DOHH2 (cell line): ENCODE measurements around the gene PIK3AP1.
A peak's percentile ranks its signal among the peaks of the same experiment; 100 is the strongest.

Experiments
- H3F3A ChIP-seq: fragments of 200-600 bp; sonication (generic), shearing (Covaris generic); 2 replicates; pipeline ENCODE4 v1.6.0; 2016; ENCODE audit warnings: antibody characterized with exemption, mild to moderate bottlenecking; ENCODE audit not compliant: control insufficient read depth, insufficient read depth
- H3K27ac ChIP-seq: fragments of 200-600 bp; sonication (generic); 2 replicates; pipeline ENCODE4 v1.5.1; 2014; ENCODE audit warnings: low read depth, mild to moderate bottlenecking, low read length, moderate library complexity
- H3K27me3 ChIP-seq: fragments of 200-600 bp; sonication (generic); 2 replicates; pipeline ENCODE4 v1.6.1; 2014; ENCODE audit warnings: mild to moderate bottlenecking, low read length, mixed read lengths; ENCODE audit not compliant: control insufficient read depth
- H3K36me3 ChIP-seq: fragments of 200-600 bp; sonication (generic); 2 replicates; pipeline ENCODE4 v1.6.1; 2014; ENCODE audit warnings: mild to moderate bottlenecking, low read length, moderate library complexity, mixed read lengths; ENCODE audit not compliant: control insufficient read depth
- H3K4me1 ChIP-seq: fragments of 200-600 bp; sonication (generic); 2 replicates; pipeline ENCODE4 v1.6.1; 2014; ENCODE audit warnings: mild to moderate bottlenecking, low read length, mixed read lengths; ENCODE audit not compliant: control insufficient read depth
- H3K4me2 ChIP-seq: fragments of 200-600 bp; sonication (generic); 2 replicates; pipeline ENCODE4 v1.6.0; 2014; ENCODE audit warnings: mild to moderate bottlenecking, low read length, moderate library complexity
- H3K4me3 ChIP-seq: fragments of 200-600 bp; sonication (generic); 2 replicates; pipeline ENCODE4 v1.5.1; 2014; ENCODE audit warnings: mild to moderate bottlenecking, low read length, mixed read lengths
- H3K79me2 ChIP-seq: fragments of 200-600 bp; sonication (generic); 2 replicates; pipeline ENCODE4 v1.6.1; 2014; ENCODE audit warnings: mild to moderate bottlenecking, low read length, mixed read lengths; ENCODE audit not compliant: control insufficient read depth
- H3K9me2 ChIP-seq: fragments of 200-600 bp; sonication (generic); replicated peaks from 2 replicates; pipeline ENCODE4 v1.6.1; 2014; ENCODE audit warnings: mild to moderate bottlenecking, low read length, mixed read lengths; ENCODE audit not compliant: control insufficient read depth
- H3K9me3 ChIP-seq: fragments of 200-600 bp; sonication (generic); 2 replicates; pipeline ENCODE4 v1.6.1; 2014; ENCODE audit warnings: antibody characterized with exemption, low read length, mixed read lengths; ENCODE audit not compliant: control insufficient read depth, insufficient read depth
- H4K20me1 ChIP-seq: fragments of 200-600 bp; sonication (generic); 2 replicates; pipeline ENCODE4 v1.6.0; 2014; ENCODE audit warnings: low read depth, mild to moderate bottlenecking, antibody characterized with exemption, low read length, moderate library complexity; ENCODE audit not compliant: control insufficient read depth, insufficient read depth
- CTCF ChIP-seq: fragments of 200-600 bp; sonication (generic); IDR thresholded peaks from one replicate; pipeline ENCODE4 v1.5.1; 2014; ENCODE audit warnings: antibody characterized with exemption, mild to moderate bottlenecking, low read depth, low read length; ENCODE audit not compliant: poor library complexity, severe bottlenecking
- EZH2phosphoT487 ChIP-seq: fragments of 200-600 bp; sonication (generic); IDR thresholded peaks from 2 replicates; pipeline ENCODE4 v1.6.1; 2017; ENCODE audit warnings: borderline replicate concordance, mild to moderate bottlenecking, antibody characterized with exemption, low read length, moderate library complexity, mixed read lengths

PIK3AP1 gene

GRCh38 chr10:96676272-96677112 lies 43.8 kb downstream of the PIK3AP1 start:
- Histone ChIP-seq H3K27ac (peak overlapping the region; percentile 90), H3K36me3 (peaks cover 73% of the 10 kb centered on the region), H3K9me2 (no peaks in the 10 kb centered on the region), H3K9me3 (no peaks in the 10 kb centered on the region), H4K20me1 (peaks cover 11% of the 10 kb centered on the region; the same call in 1 of the 2 replicates), H3K4me1 (peaks cover 100% of the 10 kb centered on the region), H3K79me2 (peaks cover 99% of the 10 kb centered on the region), H3F3A (peaks cover 61% of the 10 kb centered on the region), H3K4me2 (peak overlapping the region; percentile 72), H3K4me3 (peak overlapping the region; percentile 14; the same call in 1 of the 2 replicates), H3K27me3 (no peaks in the 10 kb centered on the region)
- TF ChIP-seq EZH2phosphoT487 (no peak), CTCF (no peak)

GRCh38 chr10:96675846-96676245 lies 44.5 kb downstream of the PIK3AP1 start:
- TF ChIP-seq EZH2phosphoT487 (no peak), CTCF (no peak)
- H4K20me1 ChIP-seq: peaks cover 18% of the 10 kb centered on the region; the same call in 1 of the 2 replicates

GRCh38 chr10:96673318-96674099 lies 46.8 kb downstream of the PIK3AP1 start:
- peaks cover 77% of the 10 kb centered on the region for H3K36me3 ChIP-seq
- H4K20me1 ChIP-seq: peaks cover 18% of the 10 kb centered on the region; the same call in 1 of the 2 replicates
- TF ChIP-seq CTCF (no peak), EZH2phosphoT487 (no peak)
- peak overlapping the region; percentile 56 for H3K4me3 ChIP-seq
- H3K9me2 ChIP-seq: no peaks in the 10 kb centered on the region
- peaks cover 100% of the 10 kb centered on the region for H3K79me2 ChIP-seq
- H3K4me1 ChIP-seq: peaks cover 100% of the 10 kb centered on the region
- no peaks in the 10 kb centered on the region for H3K9me3 ChIP-seq
- no peaks in the 10 kb centered on the region for H3K27me3 ChIP-seq
- H3F3A ChIP-seq: peaks cover 34% of the 10 kb centered on the region
- peak overlapping the region; percentile 90 for H3K27ac ChIP-seq
- peak overlapping the region; percentile 73 for H3K4me2 ChIP-seq

More at GRCh38 chr10:96675846-96676245, 44.5 kb downstream of the PIK3AP1 start:
- peak overlapping the region; percentile 72 for H3K4me2 ChIP-seq
- peaks cover 73% of the 10 kb centered on the region for H3K36me3 ChIP-seq
- no peaks in the 10 kb centered on the region for H3K9me2 ChIP-seq
- H3K4me1 ChIP-seq: peaks cover 100% of the 10 kb centered on the region
- no peak overlapping the region for H3K4me3 ChIP-seq
- H3K79me2 ChIP-seq: peaks cover 99% of the 10 kb centered on the region
- no peaks in the 10 kb centered on the region for H3K27me3 ChIP-seq
- H3F3A ChIP-seq: peaks cover 55% of the 10 kb centered on the region
- H3K27ac ChIP-seq: peak overlapping the region; percentile 90
- H3K9me3 ChIP-seq: no peaks in the 10 kb centered on the region
